Measurements from ENCODE around the gene NFE2L1.

- no peak for TF ChIP-seq CTCF (IDR thresholded peaks at IDR 0.05; ENCODE audit: low read depth, low read length)
- TF ChIP-seq EZH2phosphoT487 (IDR thresholded peaks at IDR 0.05; ENCODE audit: low read depth) = no peak
These were observed 19.4 kb upstream of the NFE2L1 start for GRCh38 chr17:48028736-48029135.

Measured in OCI-LY3 (cell line).